ENCODE data around the gene LSM14A. TPM values are rescaled to one million over a fixed set of nuclear protein-coding genes. Genes with fewer than 3 reads are reported as not detected.
A peak's percentile ranks its signal among the peaks of the same experiment; 100 is the strongest.

LSM14A gene
- total and polyA plus RNA-seq, 4 donors, result 60.8 to 106 (median 93.2) TPM

DNA sequence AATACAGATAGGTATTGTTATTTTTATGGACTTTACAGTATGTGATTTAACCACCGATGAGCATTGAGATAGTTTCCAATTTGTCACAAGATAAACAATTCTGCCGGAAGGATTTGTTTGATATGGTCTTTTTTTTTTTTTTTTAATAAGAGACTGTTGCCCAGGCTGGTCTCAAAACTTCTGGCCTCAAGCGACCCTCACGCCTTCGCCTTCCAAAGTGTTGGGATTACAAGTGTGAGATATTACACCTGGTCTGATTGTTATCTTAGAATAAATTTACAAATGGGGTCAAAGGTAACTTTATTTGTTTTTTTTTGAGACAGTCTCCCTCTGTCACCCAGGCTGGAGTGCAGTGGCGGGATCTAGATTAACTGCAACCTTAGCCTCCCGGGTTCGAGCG, 83.2 kb downstream of the LSM14A start:
- no peak for DNase-seq (ENCODE audit: low read depth in 4 of 6, low spot score in 6 of 6)
- H3K4me1 ChIP-seq (ENCODE audit: control insufficient read depth, insufficient read depth, low read length), result peaks cover 17% of the 10 kb centered on the region
- no peak overlapping the region for H3K27ac ChIP-seq (ENCODE audit: low read depth, low read length)
- H3K4me3 ChIP-seq (ENCODE audit: low read depth, low read length), result peak overlapping the region; percentile 52
- H3K36me3 ChIP-seq (ENCODE audit: control insufficient read depth, insufficient read depth, low read length), result peaks cover 2% of the 10 kb centered on the region
- H3K9me3 ChIP-seq (ENCODE audit: control insufficient read depth, insufficient read depth, low read length), result no peaks in the 10 kb centered on the region
- WGBS (ENCODE audit: insufficient coverage), result no CpG with 5 or more reads among the region's 9 CpGs
- H3K27me3 ChIP-seq (ENCODE audit: control insufficient read depth, insufficient read depth, low read length), result no peaks in the 10 kb centered on the region

DNA sequence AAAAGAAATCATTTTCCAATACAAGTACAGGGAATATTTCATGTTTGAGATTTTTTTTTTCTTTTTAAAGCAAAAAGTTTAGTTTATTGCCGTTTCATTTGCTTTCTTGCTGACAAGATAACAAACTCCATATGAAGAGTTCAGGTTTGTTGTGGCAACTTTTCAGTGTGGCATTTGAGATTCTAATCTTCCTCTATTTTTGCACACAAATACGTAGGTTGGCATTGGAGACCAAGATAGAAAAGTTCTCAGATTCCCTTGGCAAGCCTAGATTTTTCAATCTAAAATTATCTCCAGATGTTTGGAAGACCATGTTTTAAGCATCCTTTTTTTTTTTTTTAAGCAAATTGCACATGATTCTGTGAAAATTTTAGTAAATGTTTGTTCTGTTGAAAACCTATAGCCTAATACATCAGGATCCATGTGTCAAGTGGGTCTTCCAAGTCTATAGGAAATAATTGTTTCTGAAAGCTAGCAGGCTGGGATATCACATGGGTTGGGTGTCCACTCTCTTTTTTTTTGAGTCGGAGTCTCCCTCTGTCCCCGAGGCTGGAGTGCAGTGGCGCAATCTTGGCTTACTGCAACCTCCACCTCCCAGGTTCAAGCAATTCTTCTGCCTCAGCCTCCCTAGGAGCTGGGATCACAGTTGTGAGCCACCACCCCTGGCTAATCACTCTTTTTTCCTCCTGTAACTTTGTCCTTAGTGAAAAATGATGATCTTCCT, 84.7 kb downstream of the LSM14A start:
- no peaks in the 10 kb centered on the region for H3K9me3 ChIP-seq (ENCODE audit: control insufficient read depth, insufficient read depth, low read length)
- peaks cover 2% of the 10 kb centered on the region for H3K36me3 ChIP-seq (ENCODE audit: control insufficient read depth, insufficient read depth, low read length)
- no peak for DNase-seq (ENCODE audit: low read depth in 4 of 6, low spot score in 6 of 6)
- no peak overlapping the region for H3K27ac ChIP-seq (ENCODE audit: low read depth, low read length)
- peaks cover 22% of the 10 kb centered on the region for H3K4me1 ChIP-seq (ENCODE audit: control insufficient read depth, insufficient read depth, low read length)
- no CpG with 5 or more reads among the region's 5 CpGs for WGBS (ENCODE audit: insufficient coverage)
- no peaks in the 10 kb centered on the region for H3K27me3 ChIP-seq (ENCODE audit: control insufficient read depth, insufficient read depth, low read length)
- no peak overlapping the region for H3K4me3 ChIP-seq (ENCODE audit: low read depth, low read length)

DNA sequence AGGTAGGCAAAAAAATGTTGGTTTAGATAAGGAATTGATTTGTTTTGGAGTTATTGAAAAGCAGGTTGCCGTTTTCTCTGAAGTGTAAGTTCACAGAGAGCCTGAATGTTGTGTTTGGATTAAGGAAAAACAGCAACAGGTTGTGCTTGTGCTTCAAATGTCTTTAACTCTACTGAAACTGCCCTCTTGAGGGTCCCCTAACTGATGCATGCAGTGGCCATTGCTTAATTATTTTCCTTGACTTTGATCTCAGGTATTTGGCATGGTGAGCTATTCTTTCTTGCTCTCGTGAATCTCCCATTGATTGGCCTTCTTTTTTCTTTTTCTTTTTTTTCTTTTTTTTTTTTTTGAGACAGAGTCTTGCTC, 85.2 kb downstream of the LSM14A start:
- no peak for DNase-seq (ENCODE audit: low read depth in 4 of 6, low spot score in 6 of 6)
- no peaks in the 10 kb centered on the region for H3K27me3 ChIP-seq (ENCODE audit: control insufficient read depth, insufficient read depth, low read length)
- peaks cover 2% of the 10 kb centered on the region for H3K36me3 ChIP-seq (ENCODE audit: control insufficient read depth, insufficient read depth, low read length)
- no peak overlapping the region for H3K4me3 ChIP-seq (ENCODE audit: low read depth, low read length)
- H3K9me3 ChIP-seq (ENCODE audit: control insufficient read depth, insufficient read depth, low read length), result no peaks in the 10 kb centered on the region
- no peak overlapping the region for H3K27ac ChIP-seq (ENCODE audit: low read depth, low read length)
- H3K4me1 ChIP-seq (ENCODE audit: control insufficient read depth, insufficient read depth, low read length), result peaks cover 22% of the 10 kb centered on the region
- 83% methylated on average over 1 of the region's 2 CpGs for WGBS (ENCODE audit: insufficient coverage)

DNA sequence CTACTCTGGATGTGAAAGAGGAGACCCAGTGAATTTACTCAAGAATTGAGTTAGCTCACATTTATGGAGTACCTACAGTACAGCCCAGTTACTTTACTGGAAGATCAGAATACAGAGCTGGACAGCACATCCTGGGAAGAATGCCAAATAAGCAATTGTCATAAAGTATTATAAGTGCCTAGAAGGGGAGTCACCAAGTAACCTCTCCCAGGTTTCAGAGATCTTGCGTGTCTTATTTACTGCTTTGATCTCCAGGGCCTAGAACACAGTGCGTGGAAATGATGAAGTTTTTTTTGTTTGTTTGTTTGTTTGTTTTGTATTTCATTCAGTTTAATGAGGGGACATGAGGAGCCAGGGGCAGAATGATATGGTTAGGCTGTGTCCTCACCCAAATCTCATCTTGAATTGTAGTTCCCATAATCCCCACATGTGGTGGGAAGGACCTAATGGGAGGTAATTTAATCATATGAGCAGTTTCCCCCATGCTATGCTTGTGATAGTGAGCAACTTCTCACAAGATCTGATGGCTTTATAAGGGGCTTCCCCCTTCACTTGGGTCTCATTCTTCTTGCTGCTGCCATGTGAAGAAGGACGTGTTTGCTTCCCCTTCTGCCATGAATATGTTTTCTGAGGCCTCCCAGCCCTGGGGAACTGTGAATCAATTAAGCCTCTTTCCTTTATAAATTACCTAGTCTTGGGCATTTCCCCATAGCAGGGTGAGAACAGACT, 87.2 kb downstream of the LSM14A start:
- Histone ChIP-seq H3K4me1 (ENCODE audit: control insufficient read depth, insufficient read depth, low read length) (peaks cover 14% of the 10 kb centered on the region), H3K36me3 (ENCODE audit: control insufficient read depth, insufficient read depth, low read length) (peaks cover 2% of the 10 kb centered on the region), H3K27ac (ENCODE audit: low read depth, low read length) (no peak overlapping the region), H3K27me3 (ENCODE audit: control insufficient read depth, insufficient read depth, low read length) (no peaks in the 10 kb centered on the region), H3K9me3 (ENCODE audit: control insufficient read depth, insufficient read depth, low read length) (no peaks in the 10 kb centered on the region), H3K4me3 (ENCODE audit: low read depth, low read length) (no peak overlapping the region)
- no peak for DNase-seq (ENCODE audit: low read depth in 4 of 6, low spot score in 6 of 6)
- 59% methylated on average over 2 of the region's 3 CpGs for WGBS (ENCODE audit: insufficient coverage)

DNA sequence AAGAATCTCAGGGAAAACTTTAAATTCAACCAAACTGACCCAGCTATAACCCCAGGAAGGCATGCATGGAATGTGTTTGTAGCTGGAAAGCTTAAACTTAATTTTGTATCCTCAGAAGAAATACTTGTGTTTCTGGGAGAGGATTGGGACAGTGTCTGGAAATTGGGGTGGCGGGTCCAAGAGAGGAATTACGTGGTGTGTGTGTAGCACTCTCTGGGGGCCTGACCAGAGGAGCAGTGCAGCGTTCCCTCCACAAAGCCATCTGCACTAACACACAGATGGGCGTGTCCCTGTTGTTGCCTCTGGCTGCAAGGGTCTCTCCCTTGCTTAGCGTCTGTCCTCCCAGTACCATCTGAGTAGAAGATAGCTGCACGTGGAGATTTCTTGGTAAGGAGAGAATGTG, 88.5 kb downstream of the LSM14A start:
- H3K4me1 ChIP-seq (ENCODE audit: control insufficient read depth, insufficient read depth, low read length), result peaks cover 11% of the 10 kb centered on the region
- no peak for DNase-seq (ENCODE audit: low read depth in 4 of 6, low spot score in 6 of 6)
- H3K27ac ChIP-seq (ENCODE audit: low read depth, low read length), result peak overlapping the region; percentile 52
- 17% methylated on average over 2 of the region's 6 CpGs for WGBS (ENCODE audit: insufficient coverage)
- no peaks in the 10 kb centered on the region for H3K9me3 ChIP-seq (ENCODE audit: control insufficient read depth, insufficient read depth, low read length)
- no peaks in the 10 kb centered on the region for H3K27me3 ChIP-seq (ENCODE audit: control insufficient read depth, insufficient read depth, low read length)
- no peak overlapping the region for H3K4me3 ChIP-seq (ENCODE audit: low read depth, low read length)
- H3K36me3 ChIP-seq (ENCODE audit: control insufficient read depth, insufficient read depth, low read length), result peaks cover 2% of the 10 kb centered on the region

DNA sequence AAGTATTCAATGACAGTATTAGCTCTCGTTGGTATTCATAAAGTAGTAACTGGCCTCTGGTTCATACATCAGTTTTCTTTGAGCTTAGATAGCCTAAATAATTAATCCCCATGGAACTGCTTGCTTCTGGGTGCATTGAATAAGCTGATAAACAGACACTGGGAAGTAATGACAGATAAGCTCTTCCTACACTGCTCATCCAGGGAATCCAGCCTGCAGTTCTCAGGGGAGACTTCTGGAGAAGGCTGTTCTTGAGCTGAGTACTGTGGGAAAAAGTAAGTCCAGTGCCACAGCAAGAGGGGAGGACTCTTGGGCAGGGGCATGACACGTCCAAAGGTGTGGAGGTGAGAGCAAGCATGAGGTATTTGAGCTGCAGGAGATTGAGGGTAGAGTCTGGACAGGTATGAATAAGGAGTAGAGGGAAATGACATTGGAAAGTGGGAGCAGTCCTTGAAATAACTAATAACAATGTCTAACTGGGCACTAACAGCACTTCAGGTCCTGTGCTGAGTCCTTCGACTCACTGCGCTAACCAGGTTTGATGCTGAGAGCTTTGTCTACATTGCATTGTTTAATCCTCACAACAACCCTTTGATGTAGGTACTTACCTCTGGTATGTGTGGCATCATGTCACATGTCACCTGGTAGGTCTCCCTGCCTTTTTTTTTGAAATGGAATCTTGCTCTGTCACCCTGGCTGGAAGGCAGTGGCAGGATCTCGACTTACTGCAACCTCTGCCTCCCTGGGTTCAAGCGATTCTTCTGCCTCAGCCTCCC, 89.2 kb downstream of the LSM14A start:
- H3K9me3 ChIP-seq (ENCODE audit: control insufficient read depth, insufficient read depth, low read length), result no peaks in the 10 kb centered on the region
- H3K27me3 ChIP-seq (ENCODE audit: control insufficient read depth, insufficient read depth, low read length), result no peaks in the 10 kb centered on the region
- H3K36me3 ChIP-seq (ENCODE audit: control insufficient read depth, insufficient read depth, low read length), result peaks cover 5% of the 10 kb centered on the region
- H3K4me3 ChIP-seq (ENCODE audit: low read depth, low read length), result no peak overlapping the region
- DNase-seq (ENCODE audit: low read depth in 4 of 6, low spot score in 6 of 6), result peak in 1 of 6 donors; percentile 11
- 95% methylated on average over 4 of the region's 6 CpGs for WGBS (ENCODE audit: insufficient coverage)
- peak overlapping the region; percentile 52 for H3K27ac ChIP-seq (ENCODE audit: low read depth, low read length)
- H3K4me1 ChIP-seq (ENCODE audit: control insufficient read depth, insufficient read depth, low read length), result peaks cover 5% of the 10 kb centered on the region

DNA sequence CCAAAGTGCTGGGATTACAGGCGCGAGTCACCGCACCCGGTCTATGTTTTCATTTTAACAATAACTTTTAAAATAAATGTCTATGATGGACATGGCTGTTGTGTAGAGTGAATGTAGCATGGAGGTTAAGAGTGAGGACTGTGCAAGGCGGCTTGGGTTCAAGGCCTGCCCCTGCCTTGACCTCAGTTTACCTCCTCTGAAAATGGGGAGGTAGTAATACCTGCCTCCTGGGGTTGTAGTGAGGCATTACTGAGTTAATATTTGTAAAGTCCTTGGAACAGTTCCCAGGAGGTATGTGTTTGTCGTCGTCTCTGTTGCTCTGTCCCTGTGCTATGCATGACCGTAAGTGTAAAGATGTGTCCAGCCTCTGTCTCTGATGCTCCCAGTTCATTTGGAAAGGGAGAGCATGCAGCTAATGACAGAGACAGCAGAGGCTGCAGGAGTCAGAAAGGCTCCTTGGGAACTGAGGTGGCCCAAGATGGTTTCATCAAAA, 91.5 kb downstream of the LSM14A start:
- Histone ChIP-seq H3K27me3 (ENCODE audit: control insufficient read depth, insufficient read depth, low read length) (no peaks in the 10 kb centered on the region), H3K4me1 (ENCODE audit: control insufficient read depth, insufficient read depth, low read length) (peaks cover 5% of the 10 kb centered on the region), H3K4me3 (ENCODE audit: low read depth, low read length) (no peak overlapping the region), H3K9me3 (ENCODE audit: control insufficient read depth, insufficient read depth, low read length) (no peaks in the 10 kb centered on the region), H3K27ac (ENCODE audit: low read depth, low read length) (no peak overlapping the region), H3K36me3 (ENCODE audit: control insufficient read depth, insufficient read depth, low read length) (peaks cover 7% of the 10 kb centered on the region)
- WGBS (ENCODE audit: insufficient coverage), result 79% methylated on average over 4 of the region's 8 CpGs
- DNase-seq (ENCODE audit: low read depth in 4 of 6, low spot score in 6 of 6), result no peak

DNA sequence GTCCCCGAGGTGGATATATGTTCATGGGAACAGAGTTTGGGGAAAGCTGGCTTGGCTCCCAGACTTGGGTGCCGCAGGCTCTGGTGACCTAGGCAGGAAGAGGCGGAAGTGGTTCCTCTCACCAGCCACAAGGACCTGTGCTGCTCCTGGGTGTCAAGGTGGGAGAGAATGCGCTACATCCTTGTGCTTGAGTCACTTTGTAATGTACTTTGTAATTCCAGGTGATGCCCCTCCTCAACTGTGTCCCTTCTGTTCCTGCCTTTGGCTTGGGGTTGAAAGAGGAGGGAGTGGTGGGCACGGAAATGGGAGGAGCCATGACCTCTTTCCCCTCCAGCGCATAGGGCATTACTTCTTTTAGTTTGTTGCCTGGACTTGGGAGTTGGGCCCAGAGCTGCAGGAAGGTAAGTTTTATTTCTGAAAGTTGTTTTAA, 92.9 kb downstream of the LSM14A start:
- DNase-seq (ENCODE audit: low read depth in 4 of 6, low spot score in 6 of 6), result no peak
- Histone ChIP-seq H3K4me3 (ENCODE audit: low read depth, low read length) (no peak overlapping the region), H3K4me1 (ENCODE audit: control insufficient read depth, insufficient read depth, low read length) (peaks cover 7% of the 10 kb centered on the region), H3K9me3 (ENCODE audit: control insufficient read depth, insufficient read depth, low read length) (no peaks in the 10 kb centered on the region), H3K27me3 (ENCODE audit: control insufficient read depth, insufficient read depth, low read length) (no peaks in the 10 kb centered on the region), H3K27ac (ENCODE audit: low read depth, low read length) (no peak overlapping the region), H3K36me3 (ENCODE audit: control insufficient read depth, insufficient read depth, low read length) (peaks cover 7% of the 10 kb centered on the region)
- 67% methylated on average over 4 of the region's 6 CpGs for whole genome bisulfite sequencing (ENCODE audit: insufficient coverage)

DNA sequence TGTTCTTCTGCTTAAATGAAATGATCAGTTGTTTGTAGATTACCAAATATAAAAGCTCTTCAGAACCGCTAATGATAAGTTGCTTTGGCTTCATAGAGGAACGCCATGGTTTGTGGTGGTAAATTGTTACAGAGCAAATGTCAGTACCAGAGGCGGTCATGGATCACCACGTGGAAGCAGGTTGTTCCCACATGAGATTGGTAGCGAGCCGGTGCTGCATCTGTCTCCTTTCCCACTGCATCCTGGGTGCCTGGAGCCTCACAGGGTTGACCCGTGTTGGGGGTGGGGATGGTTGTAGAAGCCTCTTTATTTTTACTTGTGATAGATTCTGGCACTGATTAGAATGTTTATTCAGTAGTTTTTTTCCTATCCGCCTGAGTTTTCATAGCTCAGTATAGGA, 96.8 kb downstream of the LSM14A start:
- Histone ChIP-seq H3K9me3 (ENCODE audit: control insufficient read depth, insufficient read depth, low read length) (no peaks in the 10 kb centered on the region), H3K36me3 (ENCODE audit: control insufficient read depth, insufficient read depth, low read length) (peaks cover 7% of the 10 kb centered on the region), H3K27me3 (ENCODE audit: control insufficient read depth, insufficient read depth, low read length) (no peaks in the 10 kb centered on the region), H3K27ac (ENCODE audit: low read depth, low read length) (peak overlapping the region; percentile 48), H3K4me1 (ENCODE audit: control insufficient read depth, insufficient read depth, low read length) (peaks cover 3% of the 10 kb centered on the region), H3K4me3 (ENCODE audit: low read depth, low read length) (no peak overlapping the region)
- WGBS (ENCODE audit: insufficient coverage), result 85% methylated on average over 4 of the region's 8 CpGs
- DNase-seq (ENCODE audit: low read depth in 4 of 6, low spot score in 6 of 6), result no peak

Measured in spinal cord (tissue), 10 donors.